Peyer's patch (tissue), 4 donors: ENCODE data around the gene STARD10. TPM values are rescaled to one million over a fixed set of nuclear protein-coding genes. Genes with fewer than 3 reads are reported as not detected.

Experiments used
- DNase-seq, 3 donors: peaks; one replicate each; pipeline ENCODE4 v3.0.0-alpha.2; 2017 to 2019
- H3K27ac ChIP-seq, 4 donors: fragments of 200-600 bp; sonication (generic); one replicate each; pipeline ENCODE4 v1.5.1; 2016 to 2019
- H3K27me3 ChIP-seq, 2 donors: fragments of 200-600 bp; sonication (generic); one replicate each; pipeline ENCODE4 v1.5.1; 2019
- H3K36me3 ChIP-seq, 3 donors: fragments of 200-600 bp; sonication (generic); one replicate each; pipeline ENCODE4 v1.5.1; 2016 to 2019
- H3K4me1 ChIP-seq, 4 donors: fragments of 200-600 bp; sonication (generic); one replicate each; pipeline ENCODE4 v1.5.1; 2016 to 2019
- H3K4me3 ChIP-seq, 4 donors: fragments of 200-600 bp; sonication (generic); 1 replicate in 3 of 4; 2 replicates in 1 of 4; pipeline ENCODE4 v1.5.1; 2016 to 2019; ENCODE audit warnings: mild to moderate bottlenecking in 1 of 4
- H3K9me3 ChIP-seq, 4 donors: fragments of 200-600 bp; sonication (generic); one replicate each; pipeline ENCODE4 v1.5.1; 2016 to 2019; ENCODE audit warnings: mild to moderate bottlenecking in 1 of 4
- CTCF ChIP-seq, 6 experiments: fragments of 450-650 bp in 4 of 6; fragments of 200-600 bp in 2 of 6; sonication (generic) in 1 of 6; IDR thresholded peaks; one replicate each; pipeline ENCODE4 v1.5.1; 2017 to 2019; ENCODE audit warnings: antibody characterized with exemption in 6 of 6, mild to moderate bottlenecking in 3 of 6, moderate library complexity in 1 of 6
- POLR2A ChIP-seq, 2 donors: fragments of 450-650 bp; IDR thresholded peaks; one replicate each; pipeline ENCODE4 v1.5.1; 2017; ENCODE audit warnings: antibody characterized with exemption in 2 of 2, mild to moderate bottlenecking in 2 of 2, moderate library complexity in 2 of 2
- total RNA-seq, 4 donors: library from RNA; depleted of rRNA; stranded (reverse); fragments of >200 nt; gene quantifications; one replicate each; pipeline ENCODE4 v1.1.0, GENCODE V29; 2016

Gene STARD10
- total RNA-seq, 4 donors from 2014 or later = 118 to 187 (median 168) TPM

- Histone ChIP-seq H3K4me1 (peaks cover 0 to 14% (median 0%) of the 10 kb centered on the region in 4 donors), H3K27me3 (no peaks in the 10 kb centered on the region), H3K9me3 (no peaks in the 10 kb centered on the region), H3K36me3 (peaks cover 0 to 87% (median 2%) of the 10 kb centered on the region in 3 donors), H3K4me3 (no peak overlapping the region), H3K27ac (no peak overlapping the region)
- TF ChIP-seq CTCF (IDR thresholded peaks at IDR 0.05) (no peak), POLR2A (IDR thresholded peaks at IDR 0.05) (no peak)
- no peak for DNase-seq
These were observed 83.6 kb downstream of the STARD10 start for GRCh38 chr11:72710278-72710677.

- Histone ChIP-seq H3K9me3 (no peaks in the 10 kb centered on the region), H3K4me1 (peaks cover 0 to 8% (median 0%) of the 10 kb centered on the region in 4 donors), H3K27me3 (no peaks in the 10 kb centered on the region), H3K4me3 (no peak overlapping the region), H3K27ac (no peak overlapping the region), H3K36me3 (peaks cover 0 to 87% (median 2%) of the 10 kb centered on the region in 3 donors)
- TF ChIP-seq POLR2A (IDR thresholded peaks at IDR 0.05) (no peak), CTCF (IDR thresholded peaks at IDR 0.05) (no peak)
- DNase-seq = no peak
These were observed 84.2 kb downstream of the STARD10 start for GRCh38 chr11:72709478-72710238.

- DNase-seq = no peak
- peaks cover 0 to 90% (median 2%) of the 10 kb centered on the region in 3 donors for H3K36me3 ChIP-seq
- no peak overlapping the region for H3K27ac ChIP-seq
- no peaks in the 10 kb centered on the region for H3K27me3 ChIP-seq
- no peaks in the 10 kb centered on the region for H3K9me3 ChIP-seq
- TF ChIP-seq POLR2A (IDR thresholded peaks at IDR 0.05) (no peak), CTCF (IDR thresholded peaks at IDR 0.05) (no peak)
- no peak overlapping the region for H3K4me3 ChIP-seq
- no peaks in the 10 kb centered on the region for H3K4me1 ChIP-seq
These were observed 86.8 kb downstream of the STARD10 start for GRCh38 chr11:72707032-72707431.

GRCh38 chr11:72706579-72706978 lies 87.3 kb downstream of the STARD10 start:
- Histone ChIP-seq H3K27me3 (no peaks in the 10 kb centered on the region), H3K27ac (no peak overlapping the region), H3K4me3 (no peak overlapping the region), H3K9me3 (no peaks in the 10 kb centered on the region), H3K4me1 (no peaks in the 10 kb centered on the region), H3K36me3 (peaks cover 0 to 90% (median 2%) of the 10 kb centered on the region in 3 donors)
- DNase-seq = no peak
- TF ChIP-seq CTCF (IDR thresholded peaks at IDR 0.05) (no peak), POLR2A (IDR thresholded peaks at IDR 0.05) (no peak)

- Histone ChIP-seq H3K27me3 (no peaks in the 10 kb centered on the region), H3K36me3 (peaks cover 0 to 90% (median 2%) of the 10 kb centered on the region in 3 donors), H3K27ac (no peak overlapping the region), H3K9me3 (no peaks in the 10 kb centered on the region), H3K4me1 (no peaks in the 10 kb centered on the region), H3K4me3 (no peak overlapping the region)
- no peak for TF ChIP-seq POLR2A (IDR thresholded peaks at IDR 0.05)
- no peak for TF ChIP-seq CTCF (IDR thresholded peaks at IDR 0.05)
- no peak for DNase-seq
These were observed 88.1 kb downstream of the STARD10 start for GRCh38 chr11:72705442-72706365.
